ENCODE results near the gene LCLAT1. TPM values are rescaled to one million over a fixed set of nuclear protein-coding genes. Genes with fewer than 3 reads are reported as not detected.
A peak's percentile ranks its signal among the peaks of the same experiment; 100 is the strongest.

The LCLAT1 gene
- total RNA-seq, 1 experiment from 2014 or later, result 32.9 TPM

- Histone ChIP-seq H2AFZ (ENCODE audit: low read length) (no peak overlapping the region), H4K8ac (replicated peaks; ENCODE audit: insufficient read length, low read depth, low read length) (no peak overlapping the region), H3K4ac (ENCODE audit: low read depth, low read length) (no peak overlapping the region), H3K18ac (ENCODE audit: insufficient read length, low read depth, low read length) (no peak overlapping the region), H2BK5ac (ENCODE audit: insufficient read length, low read length) (no peak overlapping the region), H2BK12ac (ENCODE audit: insufficient read length, low read depth, low read length) (no peak overlapping the region), H3K79me1 (ENCODE audit: insufficient read depth, low read depth, low read length, poor library complexity, severe bottlenecking) (no peaks in the 10 kb centered on the region), H2BK120ac (ENCODE audit: low read depth, low read length, poor library complexity, severe bottlenecking) (no peak overlapping the region), H4K20me1 (ENCODE audit: control insufficient read depth, insufficient read depth, insufficient read length) (no peaks in the 10 kb centered on the region), H3K9ac (ENCODE audit: extremely low read depth, insufficient read length, low read length) (no peak overlapping the region), H3K23ac (ENCODE audit: insufficient read length, low read depth, low read length) (no peak overlapping the region), H4K91ac (ENCODE audit: insufficient read length, low read depth, low read length) (no peak overlapping the region), H3K79me2 (ENCODE audit: insufficient read depth, low read length) (no peaks in the 10 kb centered on the region), H3T11ph (ENCODE audit: low read length) (no peak overlapping the region), H4K5ac (ENCODE audit: insufficient read length, low read depth, low read length) (no peak overlapping the region), H2BK20ac (ENCODE audit: low read depth, low read length, poor library complexity, severe bottlenecking) (no peak overlapping the region), H3K4me1 (ENCODE audit: insufficient read depth, low read length) (no peaks in the 10 kb centered on the region), H3K23me2 (ENCODE audit: insufficient read length, low read depth, low read length, poor library complexity, severe bottlenecking) (no peaks in the 10 kb centered on the region), H3K9me3 (ENCODE audit: control insufficient read depth, low read depth, low read length) (no peaks in the 10 kb centered on the region), H2BK15ac (ENCODE audit: low read depth, low read length) (no peak overlapping the region), H3K14ac (ENCODE audit: insufficient read depth, low read length) (no peak overlapping the region; the same call in 1 of the 2 replicates), H3K56ac (ENCODE audit: insufficient read length, low read depth, low read length) (no peak overlapping the region), H2AK5ac (ENCODE audit: insufficient read length, low read length) (no peak overlapping the region), H3K27ac (ENCODE audit: insufficient read length, low read depth, low read length) (no peak overlapping the region), H3K4me2 (ENCODE audit: insufficient read depth, insufficient read length, low read length) (no peak overlapping the region), H3K27me3 (ENCODE audit: insufficient read depth, low read length) (no peaks in the 10 kb centered on the region)
- Mint-ChIP-seq H3K27ac (peak overlapping the region in 2 of 3 experiments; percentile 41 to 85; a peak in 2 of 7 replicates), H3K36me3 (ENCODE audit: insufficient read depth in 1 of 3, low read depth in 3 of 3) (no peaks in the 10 kb centered on the region; a peak in 1 of 7 replicates), H3K4me1 (peaks cover 12 to 19% of the 10 kb centered on the region in 2 experiments; a peak in 2 of 4 replicates), H3K4me3 (no peak overlapping the region), H3K9me3 (0 out of 5 replicates have a peak, but pooled peaks cover 0 to 3% of the 10 kb centered on the region in 2 experiments), H3K27me3 (ENCODE audit: low read depth) (peaks cover 3% of the 10 kb centered on the region)
- WGBS (ENCODE audit: extremely low coverage, insufficient read length, low lambda C conversion rate), result no CpG with 5 or more reads among the region's 7 CpGs
- no peak for DNase-seq
- no peak for TF ChIP-seq CTCF (conservative IDR thresholded peaks at IDR 0.05)
Observed at GRCh38 chr2:30691091-30691947, 244.3 kb downstream of the LCLAT1 start.

Measured in H9 (cell line).